COLO829 (cell line): ENCODE results near the gene SLC25A41.
"Not testable (repeated sequence)": the region's sequence is repeated elsewhere in the genome, so short reads cannot be mapped to it uniquely, and the experiment has no call there.

Experiments
- DNase-seq: peaks from one replicate; pipeline ENCODE4 v3.0.0; 2012; ENCODE audit warnings: low spot score

SLC25A41 gene

GRCh38 chr19:6428692-6429418, 4.7 kb downstream of the SLC25A41 start:
- not testable (repeated sequence) for DNase-seq

DNA sequence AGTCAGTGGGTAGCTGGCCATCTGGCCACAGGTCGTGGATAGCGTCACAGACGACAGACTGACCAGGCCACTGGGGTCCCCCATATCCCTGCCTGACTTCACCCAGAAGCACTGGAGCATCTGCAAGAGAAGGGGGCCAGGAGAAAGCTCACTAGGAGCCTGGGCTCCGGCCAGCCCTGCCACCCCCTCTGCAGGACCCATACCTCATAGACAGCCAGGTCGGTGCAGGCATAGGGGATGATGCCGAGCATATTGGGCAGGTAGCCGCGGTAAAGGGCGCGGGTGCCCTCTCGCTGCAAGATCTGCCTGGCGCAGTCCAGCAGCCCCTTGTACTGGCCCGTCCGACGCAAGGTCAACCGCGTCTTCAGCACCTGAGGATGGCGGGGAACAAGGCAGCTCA, 6.4 kb downstream of the SLC25A41 start:
- no peak for DNase-seq

GRCh38 chr19:6425732-6426620, 7.6 kb downstream of the SLC25A41 start:
- DNase-seq: no peak

GRCh38 chr19:6424939-6425731, 8.4 kb downstream of the SLC25A41 start:
- peak; percentile 100 for DNase-seq

DNA sequence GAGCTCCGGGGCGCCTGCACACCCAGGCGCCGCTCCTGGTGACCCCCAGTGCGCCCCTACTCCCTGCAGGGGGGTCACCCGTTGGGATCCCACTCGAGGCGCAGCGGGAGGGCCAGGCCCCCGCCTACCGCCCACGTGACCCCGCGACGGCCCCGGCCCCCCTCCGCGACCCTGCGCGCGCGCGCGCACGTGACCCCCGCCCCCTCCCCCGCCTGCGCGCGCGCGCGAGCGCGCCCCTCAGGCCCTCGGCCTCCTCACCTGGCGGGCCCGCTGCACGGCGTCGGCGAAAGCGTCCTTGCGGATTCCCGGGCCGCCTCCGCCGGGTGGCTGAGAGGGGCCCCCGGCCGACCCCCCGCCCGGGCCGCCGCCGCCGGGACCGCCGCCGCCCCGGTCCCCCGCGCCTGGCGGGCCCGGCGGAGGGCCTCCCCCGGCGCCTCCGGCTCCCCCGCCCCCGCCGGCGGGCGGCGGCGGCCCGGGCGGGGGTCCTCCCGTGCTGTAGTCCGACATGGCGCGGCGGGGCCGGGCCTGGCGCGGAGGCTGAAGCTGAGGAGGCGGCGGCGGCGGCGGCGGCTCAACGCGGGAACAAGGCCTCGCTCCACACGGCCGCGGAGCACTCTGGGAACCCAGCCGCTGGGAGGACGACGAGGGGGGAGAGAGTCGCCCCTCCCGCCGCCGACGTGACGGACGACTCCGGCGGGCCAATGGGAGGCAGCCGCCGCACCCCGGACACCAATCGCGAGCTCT, 9.2 kb downstream of the SLC25A41 start, which contains the start of gene KHSRP:
Gene KHSRP (minus strand): TSS at position 617 of the 744 bp plus-strand sequence. CDS start 110 bp downstream, at position 507.
- no peak for DNase-seq

GRCh38 chr19:6423499-6424194, 9.9 kb downstream of the SLC25A41 start:
- DNase-seq: peak; percentile 63

DNA sequence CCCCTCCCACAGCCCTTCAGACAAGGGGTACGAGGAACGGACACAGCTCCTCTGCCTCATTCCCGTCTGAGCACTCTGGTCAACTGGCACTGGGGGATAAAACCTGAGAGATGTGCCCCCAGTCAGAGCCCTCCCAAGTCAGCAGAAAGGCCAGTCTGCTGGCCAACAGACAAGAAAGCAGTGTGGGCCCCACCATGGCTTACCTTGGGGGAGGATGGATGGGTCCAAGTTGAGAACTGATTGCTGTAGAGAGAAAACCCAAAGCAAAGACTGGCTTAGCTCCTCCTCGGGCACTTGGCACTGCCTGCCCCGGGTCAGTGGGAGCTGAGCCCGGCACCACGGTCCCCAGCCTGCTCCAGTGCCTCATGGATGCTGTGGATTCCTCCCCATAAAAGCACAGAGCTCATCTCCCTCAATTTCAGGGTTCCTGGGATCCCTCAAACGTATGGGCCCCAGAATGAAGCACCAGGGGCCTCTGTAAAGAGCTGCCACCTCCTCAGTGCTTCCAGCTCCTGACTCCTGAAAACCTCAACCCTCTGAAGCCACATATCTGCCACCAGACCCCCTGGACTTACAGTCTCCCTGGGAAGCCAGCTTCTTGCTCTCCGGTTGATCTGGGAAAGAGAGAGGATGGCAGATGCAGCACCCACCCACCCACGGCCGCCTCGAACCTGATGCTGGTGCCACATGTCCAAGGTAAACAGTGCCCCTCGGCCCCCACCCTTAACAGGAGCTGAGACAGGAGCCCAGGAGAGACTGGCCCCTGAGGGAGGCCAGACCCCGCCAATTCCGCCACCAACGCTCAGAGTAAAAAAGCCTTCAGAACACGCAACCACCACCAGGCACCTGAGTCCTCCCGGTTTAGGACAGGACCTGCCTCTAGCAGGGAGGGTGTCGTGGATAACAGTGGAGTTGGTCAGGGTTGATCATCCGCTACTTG, 12.2 kb downstream of the SLC25A41 start:
- no peak for DNase-seq

DNA sequence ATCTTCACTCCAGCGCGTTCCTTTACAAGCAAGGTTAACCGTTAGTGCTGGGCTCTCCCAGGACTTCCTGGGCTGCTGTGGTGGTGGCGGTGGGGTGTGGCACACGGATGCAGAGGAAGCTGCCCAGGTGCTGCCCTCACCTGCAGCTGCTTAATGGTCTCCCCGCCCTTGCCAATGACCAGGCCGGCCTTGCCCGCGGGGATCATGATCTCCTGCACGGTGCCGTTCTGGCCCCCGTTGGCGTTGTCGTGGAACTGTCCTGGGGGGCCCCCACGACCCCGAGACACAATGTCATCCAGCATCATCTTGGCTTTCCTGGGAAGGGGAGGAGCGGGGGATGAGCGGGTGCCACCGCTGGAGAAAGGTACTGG, 15.0 kb downstream of the SLC25A41 start:
- no peak for DNase-seq

- DNase-seq: no peak
Measured at GRCh38 chr19:6417713-6418561, 15.6 kb downstream of the SLC25A41 start.

DNA sequence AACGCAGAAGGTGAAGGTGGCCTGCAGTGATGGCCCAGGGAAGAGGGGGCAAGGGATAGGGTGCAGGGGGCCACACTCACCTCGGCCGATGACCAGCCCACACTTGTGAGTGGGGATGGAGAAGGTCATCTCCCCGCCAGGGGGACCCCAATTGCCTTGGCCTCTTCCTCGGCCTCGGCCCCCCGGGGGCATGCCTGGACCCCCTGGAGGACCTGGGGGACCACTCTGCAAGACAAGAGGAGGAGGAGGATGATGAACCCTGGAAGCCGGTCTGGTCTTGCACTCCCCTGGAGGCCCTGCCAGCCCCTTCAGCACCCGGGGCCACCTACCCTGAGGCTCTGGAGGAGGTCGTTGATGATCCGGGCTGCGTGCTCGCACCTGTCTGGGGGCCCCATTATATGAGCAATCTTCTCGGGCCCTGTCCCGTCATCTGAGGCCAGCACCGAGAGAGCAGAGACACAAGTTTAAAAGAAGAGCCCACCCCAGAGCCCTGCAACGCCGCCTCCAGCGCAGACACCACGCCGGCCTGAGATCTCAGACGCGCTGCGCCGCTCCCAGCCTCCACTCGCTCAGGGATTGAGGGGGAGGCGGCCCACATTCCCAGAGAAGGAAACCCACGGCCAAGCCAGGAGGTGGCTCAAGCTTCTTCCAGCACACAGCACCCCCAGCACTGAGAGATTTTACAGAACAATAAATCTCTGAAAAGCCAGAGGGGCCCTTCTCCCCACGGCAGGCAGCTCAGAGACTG, 16.7 kb downstream of the SLC25A41 start:
- no peak for DNase-seq

DNA sequence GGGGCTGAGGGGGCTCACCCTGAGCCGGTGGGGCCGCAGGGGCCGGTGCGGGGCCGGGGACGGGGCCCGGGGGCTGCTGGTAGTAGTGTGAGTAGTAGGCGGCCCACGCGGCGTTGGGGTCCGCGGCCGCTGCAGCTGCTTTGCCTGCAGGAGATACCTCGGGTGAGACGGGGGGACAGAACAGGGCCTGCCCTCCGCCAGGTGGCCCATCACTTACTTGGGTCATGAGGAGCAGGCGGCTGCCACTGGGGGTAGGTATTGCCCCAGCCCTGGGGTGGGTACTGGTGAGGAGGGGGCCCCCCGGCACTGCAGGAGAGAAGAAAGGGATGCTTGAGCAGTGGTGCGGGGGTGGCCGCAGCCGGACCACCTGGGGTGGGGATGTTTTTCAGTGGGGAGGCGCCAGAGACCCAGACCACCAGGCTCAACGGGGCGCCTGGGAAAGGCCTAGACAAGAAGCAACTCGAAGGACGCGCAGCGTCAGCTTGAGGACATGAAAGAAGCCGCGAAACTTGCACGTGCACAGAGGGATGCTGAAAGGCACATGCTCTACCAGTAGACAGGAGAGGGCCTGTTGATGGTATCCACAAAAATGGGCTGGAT, 17.9 kb downstream of the SLC25A41 start:
- DNase-seq: no peak

GRCh38 chr19:6414793-6415590, 18.6 kb downstream of the SLC25A41 start:
- DNase-seq: no peak

GRCh38 chr19:6413721-6414643, 19.6 kb downstream of the SLC25A41 start:
- no peak for DNase-seq

DNA sequence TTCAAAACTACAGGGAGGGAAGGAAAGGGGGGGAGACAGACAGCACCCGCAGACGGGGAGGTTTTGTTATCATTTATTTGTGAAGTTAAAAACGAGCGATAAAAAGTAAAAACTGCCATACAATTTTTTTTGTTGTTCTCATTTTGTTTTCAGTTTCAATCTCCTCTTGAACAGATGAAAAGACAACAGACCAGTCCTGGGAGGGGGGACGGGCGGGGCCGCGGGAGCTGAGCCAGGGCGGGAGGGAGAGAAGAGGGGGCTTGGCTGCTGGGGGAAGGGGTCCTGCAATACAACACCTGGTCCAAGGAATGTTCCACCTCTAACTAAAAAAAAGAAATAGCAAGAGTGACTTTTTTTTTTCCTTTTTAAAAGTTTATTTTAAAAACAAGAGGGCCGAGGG, 20.3 kb downstream of the SLC25A41 start:
- DNase-seq: no peak

DNA sequence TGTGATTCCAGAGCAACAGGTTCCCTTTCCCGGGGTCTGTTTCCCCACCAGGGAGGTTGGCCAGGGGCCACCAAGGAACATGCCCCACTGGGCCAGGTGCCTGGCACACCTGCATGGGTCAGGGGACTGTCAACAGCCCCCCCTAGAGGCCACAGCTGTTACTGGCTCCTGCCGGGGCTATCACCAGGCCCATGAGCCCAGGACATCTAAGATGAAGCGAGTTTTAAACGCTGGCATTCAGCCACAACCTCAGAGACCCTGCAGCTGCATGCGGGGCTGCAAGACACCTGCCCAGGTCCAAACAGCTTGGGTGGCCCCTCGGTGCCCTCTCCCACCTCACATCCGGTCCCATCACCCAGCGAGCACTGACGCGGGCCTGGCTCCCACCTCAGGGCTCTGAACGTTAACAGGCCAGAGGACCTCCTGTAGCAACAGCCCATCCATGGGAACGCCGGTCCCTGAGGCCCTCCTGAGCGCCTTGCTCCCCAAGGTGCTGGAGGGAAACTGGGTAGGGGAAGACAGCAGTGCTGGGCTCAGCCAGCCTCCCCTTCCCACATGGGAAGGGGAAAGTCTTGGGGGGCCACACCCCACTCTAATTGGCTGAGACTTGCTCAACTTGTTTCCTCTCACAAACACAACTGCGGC, 21.0 kb downstream of the SLC25A41 start:
- no peak for DNase-seq
